Neural progenitor cell (in vitro differentiated cells): ENCODE data around the gene SSH3. TPM values are rescaled to one million over a fixed set of nuclear protein-coding genes. Genes with fewer than 3 reads are reported as not detected.

Experiments
- DNase-seq: peaks from one replicate; pipeline ENCODE4 v3.0.0-alpha.2; 2016; ENCODE audit warnings: low spot score
- H2AFZ ChIP-seq: fragments of 200-600 bp; sonication (generic); replicated peaks from 2 replicates; pipeline ENCODE4 v1.6.1; 2016; ENCODE audit warnings: antibody characterized with exemption
- H3F3A ChIP-seq: fragments of 200-600 bp; sonication (generic); 2 replicates; pipeline ENCODE4 v1.6.1; 2016; ENCODE audit warnings: antibody characterized with exemption, low read depth
- H3K27ac ChIP-seq: fragments of 200-600 bp; sonication (generic); 2 replicates; pipeline ENCODE4 v1.5.1; 2016; ENCODE audit warnings: mild to moderate bottlenecking
- H3K27me3 ChIP-seq: fragments of 200-600 bp; sonication (generic); 2 replicates; pipeline ENCODE4 v1.6.1; 2016; ENCODE audit warnings: mild to moderate bottlenecking, moderate library complexity
- H3K36me3 ChIP-seq: fragments of 200-600 bp; sonication (generic); 2 replicates; pipeline ENCODE4 v1.5.1; 2016
- H3K4me1 ChIP-seq: fragments of 200-600 bp; sonication (generic); 2 replicates; pipeline ENCODE4 v1.6.1; 2016; ENCODE audit warnings: mixed run types
- H3K4me2 ChIP-seq: fragments of 200-600 bp; sonication (generic); 2 replicates; pipeline ENCODE4 v1.6.1; 2016
- H3K4me3 ChIP-seq: fragments of 200-600 bp; sonication (generic); 2 replicates; pipeline ENCODE4 v1.5.1; 2016
- H3K79me2 ChIP-seq: fragments of 200-600 bp; sonication (generic); 2 replicates; pipeline ENCODE4 v1.6.1; 2016; ENCODE audit warnings: low read depth
- H3K9ac ChIP-seq: fragments of 200-600 bp; sonication (generic); 2 replicates; pipeline ENCODE4 v1.6.1; 2016
- H3K9me3 ChIP-seq: fragments of 200-600 bp; sonication (generic); 2 replicates; pipeline ENCODE4 v1.5.1; 2016; ENCODE audit warnings: low read depth
- H4K20me1 ChIP-seq: fragments of 200-600 bp; sonication (generic); 2 replicates; pipeline ENCODE4 v1.6.1; 2016; ENCODE audit warnings: low read depth
- H3K27ac Mint-ChIP-seq: 3 replicates; pipeline ENCODE4 v1.8.0; 2021; ENCODE audit warnings: mixed read lengths
- H3K27me3 Mint-ChIP-seq: 2 replicates; pipeline ENCODE4 v1.8.0; 2022; ENCODE audit warnings: low read depth, mild to moderate bottlenecking, inconsistent platforms, moderate library complexity, mixed read lengths; ENCODE audit not compliant: insufficient read depth
- H3K36me3 Mint-ChIP-seq: 3 replicates; pipeline ENCODE4 v1.8.0; 2021; ENCODE audit warnings: mixed read lengths
- H3K4me1 Mint-ChIP-seq: 3 replicates; pipeline ENCODE4 v1.8.0; 2021; ENCODE audit warnings: mixed read lengths
- H3K4me3 Mint-ChIP-seq: 3 replicates; pipeline ENCODE4 v1.8.0; 2021; ENCODE audit warnings: mild to moderate bottlenecking, moderate library complexity, mixed read lengths
- H3K9me3 Mint-ChIP-seq: 3 replicates; pipeline ENCODE4 v1.8.0; 2020; ENCODE audit warnings: mixed read lengths
- CTCF ChIP-seq: fragments of 200-600 bp; sonication (generic); IDR thresholded peaks from 2 replicates; pipeline ENCODE4 v1.5.1; 2017; ENCODE audit warnings: antibody characterized with exemption, mild to moderate bottlenecking
- EZH2 ChIP-seq: fragments of 200-600 bp; sonication (generic); IDR thresholded peaks from 2 replicates; pipeline ENCODE4 v1.6.1; 2017; ENCODE audit warnings: antibody characterized with exemption, mild to moderate bottlenecking, moderate library complexity
- EZH2phosphoT487 ChIP-seq: fragments of 200-600 bp; sonication (generic); IDR thresholded peaks from 2 replicates; pipeline ENCODE4 v1.6.1; 2017; ENCODE audit warnings: antibody characterized with exemption
- total RNA-seq: library from RNA; depleted of rRNA; stranded (reverse); fragments of >200 nt; gene quantifications from 2 replicates; pipeline ENCODE4 v1.2.3, GENCODE V29; 2015; ENCODE audit warnings: low replicate concordance

SSH3 gene
- total RNA-seq, 1 donor from 2014 or later = 1.4 TPM

DNA sequence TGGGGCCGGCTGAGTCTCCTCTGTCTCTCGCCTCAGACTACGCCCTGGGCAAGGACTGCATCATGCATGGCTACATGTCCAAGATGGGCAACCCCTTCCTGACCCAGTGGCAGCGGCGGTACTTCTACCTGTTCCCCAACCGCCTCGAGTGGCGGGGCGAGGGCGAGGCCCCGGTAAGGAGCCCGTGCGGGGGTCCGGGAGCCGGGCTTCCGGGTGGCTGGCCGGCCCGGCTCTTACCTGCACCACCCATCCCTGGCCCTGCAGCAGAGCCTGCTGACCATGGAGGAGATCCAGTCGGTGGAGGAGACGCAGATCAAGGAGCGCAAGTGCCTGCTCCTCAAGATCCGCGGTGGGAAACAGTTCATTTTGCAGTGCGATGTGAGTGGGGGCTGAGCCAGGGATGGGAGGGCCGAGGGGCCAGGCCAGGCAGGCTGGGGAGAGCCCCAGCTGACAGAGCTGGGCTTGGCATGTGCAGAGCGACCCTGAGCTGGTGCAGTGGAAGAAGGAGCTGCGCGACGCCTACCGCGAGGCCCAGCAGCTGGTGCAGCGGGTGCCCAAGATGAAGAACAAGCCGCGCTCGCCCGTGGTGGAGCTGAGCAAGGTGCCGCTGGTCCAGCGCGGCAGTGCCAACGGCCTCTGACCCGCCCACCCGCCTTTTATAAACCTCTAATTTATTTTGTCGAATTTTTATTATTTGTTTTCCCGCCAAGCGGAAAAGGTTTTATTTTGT lies 18.4 kb upstream of the SSH3 start:
- Histone ChIP-seq H2AFZ (no peak overlapping the region), H3K79me2 (peaks cover 5% of the 10 kb centered on the region), H3K27ac (no peak overlapping the region), H4K20me1 (no peaks in the 10 kb centered on the region), H3K4me3 (no peak overlapping the region), H3K4me2 (no peak overlapping the region), H3K9me3 (no peaks in the 10 kb centered on the region), H3K27me3 (no peaks in the 10 kb centered on the region), H3F3A (peaks cover 21% of the 10 kb centered on the region), H3K36me3 (no peaks in the 10 kb centered on the region), H3K4me1 (peaks cover 10% of the 10 kb centered on the region), H3K9ac (no peak overlapping the region)
- Mint-ChIP-seq H3K4me1 (peaks cover 17% of the 10 kb centered on the region), H3K36me3 (peaks cover 5% of the 10 kb centered on the region), H3K4me3 (no peak overlapping the region), H3K27me3 (peaks cover 11% of the 10 kb centered on the region), H3K9me3 (no peaks in the 10 kb centered on the region), H3K27ac (peak overlapping the region; percentile 42)
- TF ChIP-seq CTCF (no peak), EZH2phosphoT487 (no peak), EZH2 (no peak)
- DNase-seq = no peak

GRCh38 chr11:67285541-67286498 lies 17.5 kb upstream of the SSH3 start:
- no peaks in the 10 kb centered on the region for H3K9me3 ChIP-seq
- H3K27me3 Mint-ChIP-seq = peaks cover 12% of the 10 kb centered on the region
- no peak overlapping the region for H3K4me2 ChIP-seq
- no peak overlapping the region for H3K27ac Mint-ChIP-seq
- peaks cover 13% of the 10 kb centered on the region for H3K79me2 ChIP-seq
- H3K4me1 ChIP-seq = peaks cover 11% of the 10 kb centered on the region
- H3K36me3 ChIP-seq = no peaks in the 10 kb centered on the region
- no peak overlapping the region for H3K4me3 Mint-ChIP-seq
- no peak for TF ChIP-seq CTCF
- no peak for TF ChIP-seq EZH2
- no peak for TF ChIP-seq EZH2phosphoT487
- H3K36me3 Mint-ChIP-seq = peaks cover 3% of the 10 kb centered on the region
- H3K27ac ChIP-seq = no peak overlapping the region
- H3K9ac ChIP-seq = no peak overlapping the region
- no peak for DNase-seq
- peaks cover 21% of the 10 kb centered on the region for H3F3A ChIP-seq
- H3K27me3 ChIP-seq = no peaks in the 10 kb centered on the region
- H3K9me3 Mint-ChIP-seq = no peaks in the 10 kb centered on the region
- peaks cover 17% of the 10 kb centered on the region for H3K4me1 Mint-ChIP-seq
- no peak overlapping the region for H2AFZ ChIP-seq
- no peak overlapping the region for H3K4me3 ChIP-seq
- no peaks in the 10 kb centered on the region for H4K20me1 ChIP-seq

DNA sequence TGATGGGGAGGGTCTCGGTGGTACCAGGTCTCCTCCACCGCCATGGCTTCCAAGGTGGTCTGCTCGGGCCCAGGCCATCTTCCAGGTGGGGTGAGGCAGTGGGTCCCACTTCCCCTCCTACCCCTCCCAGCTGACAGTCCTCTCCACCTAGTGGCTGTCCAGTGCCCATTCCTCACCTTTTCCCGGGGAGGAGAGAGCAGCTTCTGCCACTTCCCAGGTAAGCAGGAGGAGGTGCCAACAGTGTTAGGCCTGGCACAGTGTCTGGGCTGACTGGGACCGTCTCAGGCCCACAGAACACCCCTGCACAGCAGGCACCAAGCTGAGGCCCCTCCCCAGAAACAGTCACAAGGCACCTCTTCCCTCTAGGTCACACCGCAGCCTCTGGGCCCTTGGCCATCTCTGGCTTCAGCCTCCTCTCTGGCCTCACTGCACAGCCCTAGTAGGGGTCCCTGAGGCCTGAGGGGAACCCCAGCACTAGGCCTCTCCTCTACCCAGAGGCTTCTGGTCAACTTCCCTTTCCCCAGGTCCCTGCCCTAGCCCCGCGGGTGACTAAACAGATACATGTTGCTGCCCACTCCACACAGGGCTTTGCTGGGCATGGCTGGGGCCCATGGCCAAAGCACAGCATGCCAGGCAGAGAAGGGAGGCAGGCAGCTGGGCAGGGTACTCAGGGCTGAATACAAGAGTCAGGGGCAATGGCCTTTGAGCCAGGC lies 16.6 kb upstream of the SSH3 start:
- Mint-ChIP-seq H3K4me3 (peak overlapping the region; percentile 81), H3K4me1 (peaks cover 17% of the 10 kb centered on the region), H3K27ac (peak overlapping the region; percentile 61), H3K9me3 (no peaks in the 10 kb centered on the region), H3K36me3 (peaks cover 3% of the 10 kb centered on the region), H3K27me3 (peaks cover 14% of the 10 kb centered on the region)
- H3K4me1 ChIP-seq = peaks cover 11% of the 10 kb centered on the region
- no peaks in the 10 kb centered on the region for H4K20me1 ChIP-seq
- H3K4me2 ChIP-seq = no peak overlapping the region
- no peak overlapping the region for H2AFZ ChIP-seq
- peaks cover 21% of the 10 kb centered on the region for H3F3A ChIP-seq
- H3K9ac ChIP-seq = no peak overlapping the region
- no peaks in the 10 kb centered on the region for H3K36me3 ChIP-seq
- no peaks in the 10 kb centered on the region for H3K9me3 ChIP-seq
- H3K79me2 ChIP-seq = peaks cover 15% of the 10 kb centered on the region
- no peak for TF ChIP-seq CTCF
- TF ChIP-seq EZH2 = no peak
- TF ChIP-seq EZH2phosphoT487 = no peak
- H3K27ac ChIP-seq = no peak overlapping the region
- no peak overlapping the region for H3K4me3 ChIP-seq
- DNase-seq = no peak
- no peaks in the 10 kb centered on the region for H3K27me3 ChIP-seq
